Measurements from ENCODE around the gene USP10.

USP10 gene

GRCh38 chr16:84754353-84754856 is 54.6 kb downstream of the USP10 start:
- Histone ChIP-seq H3K9ac (ENCODE audit: low read length) (peak overlapping the region; percentile 34), H3K4me3 (ENCODE audit: low read length) (no peak overlapping the region), H3K36me3 (ENCODE audit: control insufficient read depth, insufficient read depth, low read length) (no peaks in the 10 kb centered on the region), H3K27ac (ENCODE audit: low read depth, low read length) (no peak overlapping the region), H3K27me3 (ENCODE audit: control insufficient read depth, insufficient read depth, low read length) (no peaks in the 10 kb centered on the region), H3K4me1 (ENCODE audit: control insufficient read depth, insufficient read depth, low read length) (peaks cover 25% of the 10 kb centered on the region)

- Histone ChIP-seq H3K4me1 (ENCODE audit: control insufficient read depth, insufficient read depth, low read length) (peaks cover 25% of the 10 kb centered on the region), H3K9ac (ENCODE audit: low read length) (no peak overlapping the region), H3K27ac (ENCODE audit: low read depth, low read length) (no peak overlapping the region), H3K36me3 (ENCODE audit: control insufficient read depth, insufficient read depth, low read length) (no peaks in the 10 kb centered on the region), H3K4me3 (ENCODE audit: low read length) (peak overlapping the region; percentile 43), H3K27me3 (ENCODE audit: control insufficient read depth, insufficient read depth, low read length) (no peaks in the 10 kb centered on the region)
Observed at GRCh38 chr16:84754956-84755672, 55.3 kb downstream of the USP10 start.

- no peak overlapping the region for H3K9ac ChIP-seq (ENCODE audit: low read length)
- no peak overlapping the region for H3K4me3 ChIP-seq (ENCODE audit: low read length)
- H3K27me3 ChIP-seq (ENCODE audit: control insufficient read depth, insufficient read depth, low read length) = no peaks in the 10 kb centered on the region
- H3K4me1 ChIP-seq (ENCODE audit: control insufficient read depth, insufficient read depth, low read length) = peaks cover 25% of the 10 kb centered on the region
- H3K27ac ChIP-seq (ENCODE audit: low read depth, low read length) = no peak overlapping the region
- H3K36me3 ChIP-seq (ENCODE audit: control insufficient read depth, insufficient read depth, low read length) = peaks cover 6% of the 10 kb centered on the region
Observed at GRCh38 chr16:84756830-84757229, 57.0 kb downstream of the USP10 start.

- Histone ChIP-seq H3K36me3 (ENCODE audit: control insufficient read depth, insufficient read depth, low read length) (peaks cover 10% of the 10 kb centered on the region), H3K27me3 (ENCODE audit: control insufficient read depth, insufficient read depth, low read length) (no peaks in the 10 kb centered on the region), H3K9ac (ENCODE audit: low read length) (no peak overlapping the region), H3K27ac (ENCODE audit: low read depth, low read length) (peak overlapping the region; percentile 58), H3K4me3 (ENCODE audit: low read length) (no peak overlapping the region), H3K4me1 (ENCODE audit: control insufficient read depth, insufficient read depth, low read length) (peaks cover 25% of the 10 kb centered on the region)
Observed at GRCh38 chr16:84758627-84759026, 58.8 kb downstream of the USP10 start.

GRCh38 chr16:84759061-84759460 is 59.3 kb downstream of the USP10 start:
- Histone ChIP-seq H3K4me1 (ENCODE audit: control insufficient read depth, insufficient read depth, low read length) (peaks cover 21% of the 10 kb centered on the region), H3K27me3 (ENCODE audit: control insufficient read depth, insufficient read depth, low read length) (no peaks in the 10 kb centered on the region), H3K4me3 (ENCODE audit: low read length) (no peak overlapping the region), H3K36me3 (ENCODE audit: control insufficient read depth, insufficient read depth, low read length) (peaks cover 15% of the 10 kb centered on the region), H3K9ac (ENCODE audit: low read length) (no peak overlapping the region), H3K27ac (ENCODE audit: low read depth, low read length) (peak overlapping the region; percentile 58)

- H3K9ac ChIP-seq (ENCODE audit: low read length) = no peak overlapping the region
- peaks cover 16% of the 10 kb centered on the region for H3K4me1 ChIP-seq (ENCODE audit: control insufficient read depth, insufficient read depth, low read length)
- no peak overlapping the region for H3K4me3 ChIP-seq (ENCODE audit: low read length)
- H3K27ac ChIP-seq (ENCODE audit: low read depth, low read length) = no peak overlapping the region
- H3K27me3 ChIP-seq (ENCODE audit: control insufficient read depth, insufficient read depth, low read length) = no peaks in the 10 kb centered on the region
- peaks cover 18% of the 10 kb centered on the region for H3K36me3 ChIP-seq (ENCODE audit: control insufficient read depth, insufficient read depth, low read length)
Observed at GRCh38 chr16:84759906-84760305, 60.1 kb downstream of the USP10 start.

GRCh38 chr16:84761448-84762368 is 61.9 kb downstream of the USP10 start:
- peaks cover 26% of the 10 kb centered on the region for H3K36me3 ChIP-seq (ENCODE audit: control insufficient read depth, insufficient read depth, low read length)
- H3K27ac ChIP-seq (ENCODE audit: low read depth, low read length) = no peak overlapping the region
- no peak overlapping the region for H3K4me3 ChIP-seq (ENCODE audit: low read length)
- H3K9ac ChIP-seq (ENCODE audit: low read length) = no peak overlapping the region
- no peaks in the 10 kb centered on the region for H3K27me3 ChIP-seq (ENCODE audit: control insufficient read depth, insufficient read depth, low read length)
- H3K4me1 ChIP-seq (ENCODE audit: control insufficient read depth, insufficient read depth, low read length) = peaks cover 12% of the 10 kb centered on the region

- Histone ChIP-seq H3K4me1 (ENCODE audit: control insufficient read depth, insufficient read depth, low read length) (peaks cover 11% of the 10 kb centered on the region), H3K27me3 (ENCODE audit: control insufficient read depth, insufficient read depth, low read length) (no peaks in the 10 kb centered on the region), H3K9ac (ENCODE audit: low read length) (no peak overlapping the region), H3K36me3 (ENCODE audit: control insufficient read depth, insufficient read depth, low read length) (peaks cover 29% of the 10 kb centered on the region), H3K27ac (ENCODE audit: low read depth, low read length) (no peak overlapping the region), H3K4me3 (ENCODE audit: low read length) (no peak overlapping the region)
Observed at GRCh38 chr16:84763164-84763563, 63.4 kb downstream of the USP10 start.

GRCh38 chr16:84763629-84764028 is 63.8 kb downstream of the USP10 start:
- Histone ChIP-seq H3K4me1 (ENCODE audit: control insufficient read depth, insufficient read depth, low read length) (peaks cover 7% of the 10 kb centered on the region), H3K27me3 (ENCODE audit: control insufficient read depth, insufficient read depth, low read length) (no peaks in the 10 kb centered on the region), H3K9ac (ENCODE audit: low read length) (no peak overlapping the region), H3K27ac (ENCODE audit: low read depth, low read length) (no peak overlapping the region), H3K36me3 (ENCODE audit: control insufficient read depth, insufficient read depth, low read length) (peaks cover 29% of the 10 kb centered on the region), H3K4me3 (ENCODE audit: low read length) (no peak overlapping the region)

GRCh38 chr16:84764970-84765369 is 65.2 kb downstream of the USP10 start:
- Histone ChIP-seq H3K27ac (ENCODE audit: low read depth, low read length) (no peak overlapping the region), H3K36me3 (ENCODE audit: control insufficient read depth, insufficient read depth, low read length) (peaks cover 40% of the 10 kb centered on the region), H3K4me3 (ENCODE audit: low read length) (no peak overlapping the region)

GRCh38 chr16:84765616-84766580 is 66.1 kb downstream of the USP10 start:
- H3K36me3 ChIP-seq (ENCODE audit: control insufficient read depth, insufficient read depth, low read length) = peaks cover 40% of the 10 kb centered on the region
- H3K9ac ChIP-seq (ENCODE audit: low read length) = no peak overlapping the region
- no peaks in the 10 kb centered on the region for H3K4me1 ChIP-seq (ENCODE audit: control insufficient read depth, insufficient read depth, low read length)
- H3K27ac ChIP-seq (ENCODE audit: low read depth, low read length) = no peak overlapping the region
- no peaks in the 10 kb centered on the region for H3K27me3 ChIP-seq (ENCODE audit: control insufficient read depth, insufficient read depth, low read length)
- no peak overlapping the region for H3K4me3 ChIP-seq (ENCODE audit: low read length)

More at GRCh38 chr16:84764970-84765369, 65.2 kb downstream of the USP10 start:
- H3K27me3 ChIP-seq (ENCODE audit: control insufficient read depth, insufficient read depth, low read length) = no peaks in the 10 kb centered on the region
- no peaks in the 10 kb centered on the region for H3K4me1 ChIP-seq (ENCODE audit: control insufficient read depth, insufficient read depth, low read length)
- H3K9ac ChIP-seq (ENCODE audit: low read length) = no peak overlapping the region

All from rectal smooth muscle tissue (tissue), 1 donor.